Left hindlimb (tissue), 1 donor: ENCODE results near the gene TMC8.

Experiments used
- DNase-seq: peaks from one replicate; pipeline ENCODE4 v3.0.0-alpha.2; 2018

TMC8 gene

GRCh38 chr17:78124081-78124835 is 6.3 kb upstream of the TMC8 start:
- DNase-seq = no peak

GRCh38 chr17:78124836-78125137 is 5.8 kb upstream of the TMC8 start:
- no peak for DNase-seq

- DNase-seq = no peak
Observed at GRCh38 chr17:78125138-78125913, 5.2 kb upstream of the TMC8 start.

GRCh38 chr17:78125976-78126894 is 4.3 kb upstream of the TMC8 start:
- no peak for DNase-seq

GRCh38 chr17:78126895-78127238 is 3.7 kb upstream of the TMC8 start:
- no peak for DNase-seq

- peak; percentile 61 for DNase-seq
Observed at GRCh38 chr17:78127239-78127887, 3.2 kb upstream of the TMC8 start.

- DNase-seq = peak; percentile 56
Observed at GRCh38 chr17:78127888-78128550, 2.6 kb upstream of the TMC8 start.

GRCh38 chr17:78128551-78129350 is 1.8 kb upstream of the TMC8 start, which contains the start of gene TMC6:
TSS of gene TMC6 (minus strand) at chr17:78128755. CDS start at chr17:78126832, 1,923 bp downstream.
- peak; percentile 61 for DNase-seq

- DNase-seq = no peak
Observed at GRCh38 chr17:78129351-78130089, 1.1 kb upstream of the TMC8 start.

- no peak for DNase-seq
Observed at GRCh38 chr17:78130090-78130436, 508 bp upstream of the TMC8 start.

GRCh38 chr17:78131172-78132083 is 857 bp downstream of the TMC8 start:
- no peak for DNase-seq

GRCh38 chr17:78132084-78132676 is 1.6 kb downstream of the TMC8 start:
- peak; percentile 43 for DNase-seq

- DNase-seq = no peak
Observed at GRCh38 chr17:78132767-78133178, 2.2 kb downstream of the TMC8 start.

GRCh38 chr17:78133179-78133951 is 2.8 kb downstream of the TMC8 start:
- DNase-seq = no peak

- no peak for DNase-seq
Observed at GRCh38 chr17:78133971-78134898, 3.7 kb downstream of the TMC8 start.

GRCh38 chr17:78134899-78135385 is 4.4 kb downstream of the TMC8 start:
- no peak for DNase-seq
